Measurements from ENCODE around the gene SUPT3H. TPM values are rescaled to one million over a fixed set of nuclear protein-coding genes. Genes with fewer than 3 reads are reported as not detected.

The SUPT3H gene
- total and polyA plus RNA-seq, 2 of the 8 experiments (the other 6 are each of a cell fraction or from before 2014, with no cell fraction given) = 18.8 to 23.0 TPM

DNA sequence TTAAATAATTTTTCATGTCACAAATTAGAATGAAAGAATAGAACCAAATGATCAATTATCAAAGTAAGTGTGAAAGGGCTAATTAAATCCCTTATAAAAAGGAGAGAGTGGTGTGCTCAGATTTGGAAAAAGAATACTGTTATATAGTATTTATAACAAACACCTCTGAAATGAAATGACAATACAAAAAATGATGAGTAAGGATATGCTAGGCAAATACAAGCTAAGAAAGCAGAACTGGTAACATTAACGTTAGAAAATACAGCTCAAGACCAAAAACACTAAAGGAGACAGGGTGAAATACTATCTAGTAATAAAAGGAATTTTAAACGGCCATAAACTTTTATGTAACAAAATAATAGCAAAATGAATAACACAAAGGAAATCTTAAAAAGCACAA is 373.8 kb downstream of the SUPT3H start (continued):
- TF ChIP-seq CREB1 (IDR thresholded peaks at IDR 0.05) (no peak), CHD2 (IDR thresholded peaks at IDR 0.05; ENCODE audit: low read length) (no peak)
